ENCODE results near the gene ZBTB17. TPM values are rescaled to one million over a fixed set of nuclear protein-coding genes. Genes with fewer than 3 reads are reported as not detected.
A peak's percentile ranks its signal among the peaks of the same experiment; 100 is the strongest.

Gene ZBTB17
- total and polyA plus RNA-seq, 10 of the 15 experiments (the other 5 are each of a cell fraction or from before 2014, with no cell fraction given): 0.87 to 59.4 (median 38.7) TPM

DNA sequence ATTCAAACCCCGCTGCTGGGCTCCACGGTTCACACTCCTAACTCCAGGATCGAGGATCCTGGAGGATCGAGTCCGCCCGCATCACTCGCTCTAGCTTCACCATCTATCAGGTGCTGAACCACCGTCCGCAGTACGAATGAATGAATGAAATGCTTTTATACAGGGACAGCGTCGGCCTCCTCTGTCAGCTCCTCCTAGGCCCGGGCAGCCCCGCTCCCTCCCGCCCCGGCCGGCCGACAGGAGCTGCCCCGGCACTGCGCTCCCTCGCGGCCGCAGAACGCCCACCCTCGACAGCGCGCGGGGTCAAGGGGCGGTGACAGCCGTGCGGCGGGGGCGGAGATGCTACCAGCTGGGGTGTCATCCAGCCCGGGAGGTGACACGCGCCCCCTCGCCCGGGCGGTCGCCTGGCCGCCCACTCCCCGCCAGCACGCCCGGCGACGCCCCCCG is 520 bp downstream of the ZBTB17 start (continued):
- TF ChIP-seq NKRF (conservative IDR thresholded peaks at IDR 0.05) (peak; percentile 25), KDM1A (IDR thresholded peaks at IDR 0.05; ENCODE audit: borderline replicate concordance) (no peak), EGR1 (IDR thresholded peaks at IDR 0.05; ENCODE audit: borderline replicate concordance in 1 of 2, low read depth in 2 of 2, low read length in 2 of 2) (peak in 1 of 2 experiments; percentile 97; a peak in 2 of 3 replicates), NR2C2 (IDR thresholded peaks at IDR 0.05; ENCODE audit: borderline replicate concordance, control insufficient read depth, insufficient read length, low read depth) (no peak), ZNF207 (IDR thresholded peaks at IDR 0.05; ENCODE audit: borderline replicate concordance) (0 out of 2 replicates have a peak, but pooled peaks have one; percentile 11), RAD21 (IDR thresholded peaks at IDR 0.05; ENCODE audit: insufficient read depth, low read depth, low read length) (peak; percentile 31; the same call in 1 of the 2 replicates), HDAC2 (IDR thresholded peaks at IDR 0.05) (no peak), CHD4 (IDR thresholded peaks at IDR 0.05) (no peak), ETV6 (conservative IDR thresholded peaks at IDR 0.05 in 1 of 2, IDR thresholded peaks at IDR 0.05 in 1 of 2; ENCODE audit: borderline replicate concordance in 1 of 2, low read depth in 1 of 2) (0 out of 4 replicates have a peak, but pooled peaks of 1 of the 2 experiments have one; percentile 29), ZNF24 (IDR thresholded peaks at IDR 0.05) (peak; percentile 93), MYC (IDR thresholded peaks at IDR 0.05; ENCODE audit: insufficient read depth, insufficient read length, insufficient replicate concordance, low read length, severe bottlenecking) (peak; percentile 30), MEF2A (IDR thresholded peaks at IDR 0.05; ENCODE audit: insufficient read depth, low read depth, low read length) (0 out of 2 replicates have a peak, but pooled peaks have one; percentile 26), YY1 (IDR thresholded peaks at IDR 0.05; ENCODE audit: low read depth, low read length) (no peak), NR2C1 (IDR thresholded peaks at IDR 0.05) (peak; percentile 79), BMI1 (IDR thresholded peaks at IDR 0.05; ENCODE audit: borderline replicate concordance) (no peak), ZBED1 (IDR thresholded peaks at IDR 0.05; ENCODE audit: borderline replicate concordance) (0 out of 2 replicates have a peak, but pooled peaks have one; percentile 11), BHLHE40 (IDR thresholded peaks at IDR 0.05; ENCODE audit: borderline replicate concordance in 1 of 2, low read depth in 2 of 2, low read length in 1 of 2) (peak in 1 of 2 experiments; percentile 73; a peak in 2 of 4 replicates), DPF2 (IDR thresholded peaks at IDR 0.05) (peak; percentile 45; the same call in 1 of the 2 replicates), NR2F1 (conservative IDR thresholded peaks at IDR 0.05) (peak; percentile 95), RELA (IDR thresholded peaks at IDR 0.05; ENCODE audit: borderline replicate concordance, partially characterized antibody) (peak; percentile 38), RUNX3 (IDR thresholded peaks at IDR 0.05; ENCODE audit: low read length) (peak; percentile 15)
- TF ChIP-seq, protein P1, sequence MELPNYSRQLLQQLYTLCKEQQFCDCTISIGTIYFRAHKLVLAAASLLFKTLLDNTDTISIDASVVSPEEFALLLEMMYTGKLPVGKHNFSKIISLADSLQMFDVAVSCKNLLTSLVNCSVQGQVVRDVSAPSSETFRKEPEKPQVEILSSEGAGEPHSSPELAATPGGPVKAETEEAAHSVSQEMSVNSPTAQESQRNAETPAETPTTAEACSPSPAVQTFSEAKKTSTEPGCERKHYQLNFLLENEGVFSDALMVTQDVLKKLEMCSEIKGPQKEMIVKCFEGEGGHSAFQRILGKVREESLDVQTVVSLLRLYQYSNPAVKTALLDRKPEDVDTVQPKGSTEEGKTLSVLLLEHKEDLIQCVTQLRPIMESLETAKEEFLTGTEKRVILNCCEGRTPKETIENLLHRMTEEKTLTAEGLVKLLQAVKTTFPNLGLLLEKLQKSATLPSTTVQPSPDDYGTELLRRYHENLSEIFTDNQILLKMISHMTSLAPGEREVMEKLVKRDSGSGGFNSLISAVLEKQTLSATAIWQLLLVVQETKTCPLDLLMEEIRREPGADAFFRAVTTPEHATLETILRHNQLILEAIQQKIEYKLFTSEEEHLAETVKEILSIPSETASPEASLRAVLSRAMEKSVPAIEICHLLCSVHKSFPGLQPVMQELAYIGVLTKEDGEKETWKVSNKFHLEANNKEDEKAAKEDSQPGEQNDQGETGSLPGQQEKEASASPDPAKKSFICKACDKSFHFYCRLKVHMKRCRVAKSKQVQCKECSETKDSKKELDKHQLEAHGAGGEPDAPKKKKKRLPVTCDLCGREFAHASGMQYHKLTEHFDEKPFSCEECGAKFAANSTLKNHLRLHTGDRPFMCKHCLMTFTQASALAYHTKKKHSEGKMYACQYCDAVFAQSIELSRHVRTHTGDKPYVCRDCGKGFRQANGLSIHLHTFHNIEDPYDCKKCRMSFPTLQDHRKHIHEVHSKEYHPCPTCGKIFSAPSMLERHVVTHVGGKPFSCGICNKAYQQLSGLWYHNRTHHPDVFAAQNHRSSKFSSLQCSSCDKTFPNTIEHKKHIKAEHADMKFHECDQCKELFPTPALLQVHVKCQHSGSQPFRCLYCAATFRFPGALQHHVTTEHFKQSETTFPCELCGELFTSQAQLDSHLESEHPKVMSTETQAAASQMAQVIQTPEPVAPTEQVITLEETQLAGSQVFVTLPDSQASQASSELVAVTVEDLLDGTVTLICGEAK (IDR thresholded peaks at IDR 0.05; ENCODE audit: borderline replicate concordance): no peak
- TF ChIP-seq, protein P2, sequence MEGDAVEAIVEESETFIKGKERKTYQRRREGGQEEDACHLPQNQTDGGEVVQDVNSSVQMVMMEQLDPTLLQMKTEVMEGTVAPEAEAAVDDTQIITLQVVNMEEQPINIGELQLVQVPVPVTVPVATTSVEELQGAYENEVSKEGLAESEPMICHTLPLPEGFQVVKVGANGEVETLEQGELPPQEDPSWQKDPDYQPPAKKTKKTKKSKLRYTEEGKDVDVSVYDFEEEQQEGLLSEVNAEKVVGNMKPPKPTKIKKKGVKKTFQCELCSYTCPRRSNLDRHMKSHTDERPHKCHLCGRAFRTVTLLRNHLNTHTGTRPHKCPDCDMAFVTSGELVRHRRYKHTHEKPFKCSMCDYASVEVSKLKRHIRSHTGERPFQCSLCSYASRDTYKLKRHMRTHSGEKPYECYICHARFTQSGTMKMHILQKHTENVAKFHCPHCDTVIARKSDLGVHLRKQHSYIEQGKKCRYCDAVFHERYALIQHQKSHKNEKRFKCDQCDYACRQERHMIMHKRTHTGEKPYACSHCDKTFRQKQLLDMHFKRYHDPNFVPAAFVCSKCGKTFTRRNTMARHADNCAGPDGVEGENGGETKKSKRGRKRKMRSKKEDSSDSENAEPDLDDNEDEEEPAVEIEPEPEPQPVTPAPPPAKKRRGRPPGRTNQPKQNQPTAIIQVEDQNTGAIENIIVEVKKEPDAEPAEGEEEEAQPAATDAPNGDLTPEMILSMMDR (IDR thresholded peaks at IDR 0.05 in 2 of 3, conservative IDR thresholded peaks at IDR 0.05 in 1 of 3; ENCODE audit: control insufficient read depth in 2 of 3, extremely low read depth in 1 of 3, insufficient read depth in 1 of 3, low read depth in 3 of 3, low read length in 3 of 3): peak in 2 of 3 experiments; percentile 20 to 27; a peak in 3 of 6 replicates
